Hindlimb muscle (tissue), 1 donor: Measurements from ENCODE around the gene MRAP. TPM values are rescaled to one million over a fixed set of nuclear protein-coding genes. Genes with fewer than 3 reads are reported as not detected.
"Not testable (repeated sequence)": the region's sequence is repeated elsewhere in the genome, so short reads cannot be mapped to it uniquely, and the experiment has no call there.

Experiments
- DNase-seq: peaks from one replicate; pipeline ENCODE4 v3.0.0-alpha.2; 2013
- polyA plus RNA-seq: library from polyadenylated mRNA; unstranded; fragments of 120-200 nt; gene quantifications from one replicate; pipeline ENCODE4 v1.2.1, GENCODE V29; 2013; ENCODE audit not compliant: insufficient read length

The MRAP gene
- 2.6 TPM for polyA plus RNA-seq

- no peak for DNase-seq
Measured at GRCh38 chr21:32298658-32299081, at the start of gene MRAP. MRAP (plus strand) TSS chr21:32298855; CDS start chr21:32298972, 117 bp downstream.

DNA sequence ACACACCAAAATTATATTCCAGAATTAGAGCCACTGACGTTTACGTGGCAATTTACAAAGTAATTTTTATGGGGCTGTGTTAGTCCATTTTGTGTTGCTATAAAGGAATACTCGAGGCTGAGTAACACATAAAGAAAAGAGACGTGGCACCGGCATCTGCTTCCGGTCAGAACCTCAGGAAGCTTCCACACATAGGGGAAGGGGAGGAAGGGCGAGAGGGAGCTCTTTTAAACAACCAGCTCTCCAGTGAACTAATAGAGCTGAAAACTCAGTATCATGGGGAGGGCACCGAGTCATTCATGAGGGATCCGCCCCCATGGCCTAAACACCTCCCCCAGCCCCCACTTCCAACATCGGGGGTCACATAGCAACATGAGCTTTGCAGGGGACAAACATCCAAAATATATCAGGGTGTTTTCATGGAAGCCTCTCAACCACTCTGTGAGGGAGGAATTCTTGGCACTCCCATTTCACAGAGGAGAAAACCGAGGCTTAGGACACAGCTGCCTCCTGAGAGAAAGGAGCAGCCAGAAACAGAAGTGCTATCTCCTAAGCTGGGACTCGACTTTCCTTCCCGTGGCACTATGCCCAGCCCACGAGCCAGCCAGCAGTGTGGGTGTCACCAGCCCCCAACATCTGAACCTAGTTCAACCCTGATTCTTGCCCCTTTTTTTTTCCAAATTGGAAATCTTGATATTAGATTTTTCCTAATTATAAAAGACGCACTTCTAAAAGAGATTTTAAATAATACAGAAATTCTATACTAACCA lies 49.0 kb upstream of the MRAP start:
- DNase-seq: no peak

- no peak for DNase-seq
Measured at GRCh38 chr21:32252136-32252535, 46.5 kb upstream of the MRAP start.

DNA sequence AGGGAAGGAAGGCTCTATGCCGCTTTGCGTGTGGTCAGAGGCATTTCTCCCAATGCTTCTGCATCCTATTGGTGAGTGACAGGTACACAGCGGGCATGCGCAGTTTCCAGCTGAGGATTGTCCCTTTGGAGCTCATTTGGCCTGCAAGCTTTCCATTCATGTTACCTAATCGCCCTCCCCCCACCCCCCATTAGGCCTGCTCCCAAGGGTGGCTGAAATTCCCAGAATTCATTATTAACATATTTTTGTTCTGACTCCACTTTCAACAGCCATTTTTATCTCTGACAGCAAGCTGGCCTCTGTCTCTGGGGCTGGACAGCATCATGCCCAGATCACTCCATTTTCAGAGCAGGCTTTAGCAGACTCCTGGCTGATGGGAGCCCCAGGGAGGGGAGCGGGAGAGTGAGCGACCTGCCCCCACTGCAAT lies 45.4 kb upstream of the MRAP start:
- no peak for DNase-seq

GRCh38 chr21:32256251-32256650 lies 42.4 kb upstream of the MRAP start:
- no peak for DNase-seq

DNA sequence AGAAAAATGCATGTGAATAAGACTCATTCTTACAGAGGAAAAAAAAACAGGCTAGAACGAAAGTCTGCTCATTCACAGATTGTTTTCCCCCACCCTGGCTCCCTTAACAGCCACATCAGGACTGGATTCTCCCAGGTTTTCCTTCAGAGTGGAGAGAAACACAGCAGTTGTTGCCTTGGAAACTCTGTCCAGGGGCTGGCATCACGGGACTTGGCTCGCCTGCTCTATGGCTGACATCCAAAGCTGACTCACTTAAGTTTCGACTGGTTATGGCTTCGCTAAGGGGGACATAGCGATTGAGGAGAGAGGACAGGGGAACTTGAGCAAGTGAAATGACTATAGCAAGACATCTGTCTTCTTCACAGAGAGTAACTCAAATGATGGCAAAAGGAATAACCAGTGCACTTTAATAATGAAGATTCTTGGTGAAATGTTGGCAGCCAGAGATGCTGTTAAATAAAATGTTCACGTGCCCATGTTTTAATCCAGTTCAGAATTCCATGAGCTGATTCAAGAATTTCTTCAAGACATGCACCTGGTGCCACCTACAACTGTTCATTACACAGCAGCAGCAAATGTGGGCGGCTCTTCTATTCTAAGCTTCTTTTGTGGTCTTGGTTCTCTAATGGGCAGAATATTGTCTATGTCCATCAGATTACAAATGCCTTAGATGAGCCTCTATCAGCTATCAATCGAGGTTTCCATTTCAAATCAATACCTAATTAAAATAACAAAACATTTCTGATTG lies 41.6 kb upstream of the MRAP start:
- peak; percentile 85 for DNase-seq

- peak; percentile 81 for DNase-seq
Measured at GRCh38 chr21:32257962-32258785, 40.5 kb upstream of the MRAP start.

DNA sequence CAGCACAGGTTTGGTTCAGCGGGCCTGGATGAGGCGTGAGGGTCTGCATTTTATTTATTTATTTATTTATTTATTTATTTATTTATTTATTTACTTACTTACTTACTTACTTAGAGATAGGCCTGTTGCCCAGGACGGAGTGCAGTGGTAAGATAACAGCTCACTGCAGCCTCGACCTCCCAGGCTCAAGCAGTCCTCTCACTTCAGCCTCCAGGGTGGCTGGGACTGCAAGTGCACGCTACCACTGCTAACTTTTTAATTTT lies 39.9 kb upstream of the MRAP start:
- not testable (repeated sequence) for DNase-seq

DNA sequence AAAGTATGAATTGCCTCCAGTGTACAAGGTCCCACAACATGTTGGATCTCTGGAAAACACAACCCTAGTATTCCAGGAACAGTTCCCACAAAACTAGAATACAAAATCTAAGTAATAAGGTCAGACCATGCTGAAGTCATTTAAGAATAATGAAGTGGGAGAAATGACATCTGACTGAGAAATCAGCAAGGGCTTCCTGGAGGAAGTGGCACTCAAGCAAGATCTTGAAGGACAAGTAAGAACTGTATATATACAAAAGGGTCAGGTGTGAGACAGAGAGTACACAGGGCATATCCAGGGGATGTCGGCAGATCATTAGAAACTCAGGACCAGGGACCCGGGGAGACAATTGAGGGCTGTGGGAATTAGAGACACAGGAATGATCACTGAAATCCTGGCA lies 38.5 kb upstream of the MRAP start:
- no peak for DNase-seq

GRCh38 chr21:32261929-32262328 lies 36.7 kb upstream of the MRAP start:
- DNase-seq: no peak

- not testable (repeated sequence) for DNase-seq
Measured at GRCh38 chr21:32265321-32265720, 33.3 kb upstream of the MRAP start.

DNA sequence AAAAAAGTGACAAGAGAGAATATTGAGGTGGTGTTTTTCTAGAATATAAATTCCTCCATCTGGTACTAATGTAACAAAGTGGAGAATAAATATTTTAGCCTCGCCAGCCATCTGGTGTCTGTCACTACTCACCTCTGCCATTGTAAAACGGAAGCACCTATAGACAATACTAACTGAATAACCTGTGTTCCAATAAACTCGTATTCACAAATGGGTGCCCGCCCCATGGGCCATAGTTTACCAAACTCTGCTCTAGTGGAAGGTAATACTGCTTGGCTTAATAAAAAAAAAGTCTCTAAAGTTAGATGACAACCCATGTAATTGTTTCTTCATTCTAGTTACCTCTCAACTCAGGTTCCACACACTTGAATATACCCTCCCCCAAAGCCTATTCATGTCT lies 27.9 kb upstream of the MRAP start:
- DNase-seq: no peak

GRCh38 chr21:32276671-32277070 lies 22.0 kb upstream of the MRAP start:
- no peak for DNase-seq

DNA sequence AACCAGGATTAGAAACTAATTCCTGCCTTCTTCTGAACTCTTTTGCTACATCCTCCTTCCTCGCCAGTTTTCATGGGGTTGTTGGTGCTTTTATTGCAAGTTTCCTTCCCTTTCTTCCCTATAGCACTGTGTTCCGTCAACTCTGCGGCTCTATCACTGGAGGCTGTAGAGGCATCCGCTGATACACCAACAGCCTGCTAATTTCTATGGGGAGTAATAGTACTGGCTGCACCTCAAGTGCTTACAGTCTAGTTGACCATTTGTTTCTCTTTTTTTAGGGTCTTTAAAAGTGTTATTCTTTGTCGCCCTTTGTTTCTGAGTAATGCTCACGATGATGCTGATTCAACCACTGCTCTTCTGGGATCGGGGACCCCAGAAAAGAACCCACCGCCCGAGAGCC lies 20.6 kb upstream of the MRAP start:
- DNase-seq: no peak

DNA sequence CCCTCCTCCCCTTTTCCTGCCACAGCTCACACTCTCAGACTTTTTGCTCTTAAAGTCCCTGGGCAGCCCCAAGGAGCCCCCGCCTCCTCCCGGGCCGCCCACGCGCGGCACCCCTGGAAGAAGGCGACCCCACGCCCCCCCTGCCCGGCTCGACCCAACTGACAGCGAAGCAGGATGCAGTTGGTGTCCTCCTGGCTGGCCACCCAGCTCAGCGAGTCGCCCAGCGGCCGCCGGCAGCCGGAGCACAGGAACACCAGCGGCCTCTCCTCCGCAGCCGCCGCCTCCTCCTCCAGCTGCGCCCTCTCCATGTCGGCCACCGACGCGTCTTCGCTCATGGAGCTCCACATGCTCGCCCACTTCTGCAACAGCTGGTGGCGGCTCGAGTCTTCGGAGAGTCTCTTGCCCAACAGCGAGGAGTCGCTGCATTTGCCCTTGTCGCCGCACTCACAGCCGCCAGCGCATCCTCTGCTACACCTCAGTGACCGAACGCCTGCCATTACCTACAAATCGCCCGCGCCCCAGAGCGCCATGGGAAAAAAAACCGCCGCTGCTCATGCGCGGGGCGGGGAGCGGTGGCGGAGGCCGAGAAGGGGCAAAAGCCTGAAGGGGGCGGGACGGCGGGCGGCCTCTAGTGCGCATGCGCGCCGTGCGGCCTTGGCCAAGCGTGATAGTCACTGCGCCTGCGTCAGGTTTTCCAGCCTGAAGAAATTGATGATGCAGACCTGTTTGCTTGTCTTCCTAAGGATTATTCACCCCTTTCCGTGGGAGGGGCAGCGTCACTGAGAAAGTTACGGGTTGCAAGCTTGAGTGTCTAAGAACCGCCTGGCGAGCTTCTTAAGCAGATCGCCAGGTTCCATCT lies 19.9 kb upstream of the MRAP start, which contains the start of gene MIS18A:
TSS of gene MIS18A (minus strand) at position 532 of the 859 bp plus-strand sequence. CDS start at position 497, 35 bp downstream.
- peak; percentile 97 for DNase-seq

DNA sequence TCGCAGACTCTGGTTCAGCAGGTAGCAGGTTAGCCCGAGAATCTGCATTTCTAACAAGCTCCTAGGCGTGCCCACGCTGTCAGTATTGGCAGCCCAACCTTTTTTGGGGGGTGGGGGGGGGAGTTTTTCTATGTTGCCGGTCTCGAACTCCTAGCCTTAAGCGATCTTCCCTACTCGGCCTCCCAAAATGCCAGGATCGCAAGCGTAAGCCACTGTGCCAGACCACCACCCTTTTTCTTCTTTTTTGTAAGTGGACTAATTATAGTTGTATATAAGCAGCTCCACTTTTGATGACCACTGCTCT lies 19.3 kb upstream of the MRAP start:
- DNase-seq: no peak

DNA sequence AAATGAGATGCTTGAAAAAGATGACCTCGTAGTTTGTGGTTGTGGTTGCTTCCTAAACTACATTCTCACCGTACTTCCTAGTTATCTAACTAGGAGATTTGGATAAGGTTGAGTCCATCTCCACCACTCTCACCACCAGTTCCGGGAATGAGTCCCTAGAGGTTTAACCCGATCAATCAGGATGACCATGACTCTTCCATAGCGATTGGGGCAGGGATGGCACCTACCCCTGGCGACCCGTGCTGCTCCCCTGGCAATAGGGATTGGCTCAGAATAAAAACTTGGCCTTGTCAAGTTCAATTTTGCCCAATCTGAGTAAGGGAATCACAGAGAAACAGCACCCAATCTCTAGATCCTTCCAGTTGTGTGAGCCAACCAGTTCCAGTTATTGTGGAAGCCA lies 17.1 kb upstream of the MRAP start:
- no peak for DNase-seq

GRCh38 chr21:32282992-32283391 lies 15.7 kb upstream of the MRAP start:
- no peak for DNase-seq

- DNase-seq: no peak
Measured at GRCh38 chr21:32285476-32285875, 13.2 kb upstream of the MRAP start.

GRCh38 chr21:32297449-32297848 lies 1.2 kb upstream of the MRAP start:
- DNase-seq: no peak

GRCh38 chr21:32298148-32298559 lies 501 bp upstream of the MRAP start:
- no peak for DNase-seq

GRCh38 chr21:32299695-32300094 lies 1.0 kb downstream of the MRAP start:
- no peak for DNase-seq
